Lower lobe of right lung (tissue), 2 donors: Measurements from ENCODE around the gene TNS4. TPM values are rescaled to one million over a fixed set of nuclear protein-coding genes. Genes with fewer than 3 reads are reported as not detected.

Source experiments
- ATAC-seq, 2 donors: fragments of 200-7000 bp; cut with Tn5 transposase; one replicate each; pipeline ENCODE4 v1.9.1; 2020 to 2022; ENCODE audit warnings: mild to moderate bottlenecking in 2 of 2, moderate library complexity in 2 of 2
- DNase-seq: peaks from one replicate; pipeline ENCODE4 v3.0.0-alpha.2; 2020
- H3K27ac ChIP-seq: fragments of 200-600 bp; one replicate; pipeline ENCODE4 v1.8.0; 2022
- H3K27me3 ChIP-seq: fragments of 200-600 bp; one replicate; pipeline ENCODE4 v1.8.0; 2022; ENCODE audit warnings: low read depth
- H3K36me3 ChIP-seq: fragments of 200-600 bp; one replicate; pipeline ENCODE4 v1.8.0; 2022; ENCODE audit warnings: mild to moderate bottlenecking
- H3K4me1 ChIP-seq: fragments of 200-600 bp; one replicate; pipeline ENCODE4 v1.8.0; 2022
- H3K4me3 ChIP-seq: fragments of 200-600 bp; one replicate; pipeline ENCODE4 v1.8.0; 2022; ENCODE audit warnings: mild to moderate bottlenecking
- H3K9me3 ChIP-seq: fragments of 200-600 bp; one replicate; pipeline ENCODE4 v1.8.0; 2022
- CTCF ChIP-seq: fragments of 200-600 bp; IDR thresholded peaks from one replicate; pipeline ENCODE4 v1.8.0; 2022; ENCODE audit warnings: antibody characterized with exemption, mild to moderate bottlenecking
- intact Hi-C: fragments of 100-400 bp; cut with DNase I; formaldehyde crosslinking; loops from one replicate; pipeline ENCODE4 v1.11.0; 2022
- total RNA-seq: library from RNA; stranded (reverse); fragmentation: NEBNext Ultra II Directional; extraction: Animal tissue kit (Norgen Biotek cat#: 25700); gene quantifications from one replicate; pipeline ENCODE4 v1.2.1, GENCODE V29; 2021
- donor health status: DM: no; HTN: yes; CAD: no; lungs with severe emphysema.

The TNS4 gene
- total RNA-seq, 1 donor from 2014 or later = 0.68 TPM

GRCh38 chr17:40445751-40446468 lies 55.5 kb downstream of the TNS4 start:
- Histone ChIP-seq H3K9me3 (no peaks in the 10 kb centered on the region), H3K4me3 (peak overlapping the region; percentile 84), H3K27ac (peak overlapping the region; percentile 92), H3K36me3 (peaks cover 6% of the 10 kb centered on the region), H3K27me3 (no peaks in the 10 kb centered on the region), H3K4me1 (peaks cover 82% of the 10 kb centered on the region)
- ATAC-seq (no peak), DNase-seq (no peak)
- no peak for TF ChIP-seq CTCF
- intact Hi-C loops = no loop called here

- Histone ChIP-seq H3K4me1 (peaks cover 66% of the 10 kb centered on the region), H3K9me3 (no peaks in the 10 kb centered on the region), H3K36me3 (peaks cover 6% of the 10 kb centered on the region), H3K4me3 (peak overlapping the region; percentile 84), H3K27me3 (no peaks in the 10 kb centered on the region), H3K27ac (peak overlapping the region; percentile 92)
- intact Hi-C loops = no loop called here
- DNase-seq = no peak
- TF ChIP-seq CTCF = no peak
- no peak for ATAC-seq
Observed at GRCh38 chr17:40443988-40444899, 57.2 kb downstream of the TNS4 start.

DNA sequence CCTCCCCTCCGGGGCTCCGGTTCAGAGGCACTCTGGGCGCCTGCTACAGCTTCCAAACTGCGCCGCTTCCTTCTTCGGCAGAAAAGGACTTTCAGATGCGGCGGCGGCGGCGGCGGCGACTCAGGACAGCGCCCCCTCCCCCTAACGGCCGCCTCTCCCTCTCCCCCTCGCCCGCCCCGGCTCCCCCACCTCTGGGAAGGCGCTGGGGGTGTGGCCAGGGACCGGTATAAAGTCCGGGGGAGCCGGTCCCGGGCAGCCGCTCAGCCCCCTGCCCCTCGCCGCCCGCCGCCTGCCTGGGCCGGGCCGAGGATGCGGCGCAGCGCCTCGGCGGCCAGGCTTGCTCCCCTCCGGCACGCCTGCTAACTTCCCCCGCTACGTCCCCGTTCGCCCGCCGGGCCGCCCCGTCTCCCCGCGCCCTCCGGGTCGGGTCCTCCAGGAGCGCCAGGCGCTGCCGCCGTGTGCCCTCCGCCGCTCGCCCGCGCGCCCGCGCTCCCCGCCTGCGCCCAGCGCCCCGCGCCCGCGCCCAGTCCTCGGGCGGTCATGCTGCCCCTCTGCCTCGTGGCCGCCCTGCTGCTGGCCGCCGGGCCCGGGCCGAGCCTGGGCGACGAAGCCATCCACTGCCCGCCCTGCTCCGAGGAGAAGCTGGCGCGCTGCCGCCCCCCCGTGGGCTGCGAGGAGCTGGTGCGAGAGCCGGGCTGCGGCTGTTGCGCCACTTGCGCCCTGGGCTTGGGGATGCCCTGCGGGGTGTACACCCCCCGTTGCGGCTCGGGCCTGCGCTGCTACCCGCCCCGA lies 58.0 kb downstream of the TNS4 start, which contains the start of gene IGFBP4:
TSS of gene IGFBP4 (plus strand) at position 255 of the 792 bp plus-strand sequence. CDS start at position 541, 286 bp downstream.
- H3K4me1 ChIP-seq = peaks cover 57% of the 10 kb centered on the region
- H3K27ac ChIP-seq = peak within 1 kb of the TSS; percentile 92
- intact Hi-C loops = no loop called here
- TF ChIP-seq CTCF = peak; percentile 45
- DNase-seq (peak; percentile 89), ATAC-seq (peak; percentile 77 to 79)
- peak within 1 kb of the TSS; percentile 84 for H3K4me3 ChIP-seq
- peaks cover 6% of the 10 kb centered on the region for H3K36me3 ChIP-seq
- H3K27me3 ChIP-seq = no peaks in the 10 kb centered on the region
- no peaks in the 10 kb centered on the region for H3K9me3 ChIP-seq

DNA sequence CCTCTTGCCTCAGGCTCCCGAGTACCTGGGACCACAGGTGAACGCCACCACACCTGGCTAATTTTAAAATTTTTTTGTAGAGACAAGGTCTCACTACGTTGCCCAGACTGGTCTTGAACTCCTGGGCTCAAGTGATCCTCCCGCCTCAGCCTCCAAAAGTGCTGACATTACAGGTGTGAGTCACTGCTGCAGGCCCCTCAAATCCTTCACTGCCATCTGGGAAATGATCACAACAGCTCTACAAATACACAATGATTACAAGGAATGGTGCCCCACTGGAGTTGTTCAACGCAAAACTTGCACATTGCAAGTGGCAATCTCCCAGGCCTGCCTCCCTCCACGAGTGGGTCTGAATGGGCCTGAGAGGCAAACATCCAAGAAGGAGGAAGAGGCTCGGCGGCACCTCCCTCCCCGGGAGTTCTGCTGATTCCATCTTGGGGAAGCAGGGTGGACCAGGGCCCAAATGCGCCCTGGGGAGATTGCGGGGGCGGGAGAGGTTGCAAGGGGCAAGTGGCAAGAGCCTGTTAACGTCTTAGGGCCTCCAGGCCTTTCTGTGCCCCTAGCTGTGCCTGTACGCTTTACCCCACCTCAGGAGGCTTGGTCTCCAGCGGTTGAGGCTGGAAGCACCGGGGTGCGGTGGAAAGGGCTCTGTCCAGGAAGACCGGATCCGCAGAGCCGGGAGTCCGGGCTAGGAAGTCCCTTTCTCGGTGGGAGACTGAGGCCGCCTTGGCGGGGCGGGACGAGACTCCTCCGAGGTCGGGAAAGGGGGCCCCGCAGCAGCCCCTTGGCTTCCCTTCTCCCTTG lies 58.8 kb downstream of the TNS4 start:
- intact Hi-C loops = no loop called here
- Histone ChIP-seq H3K27ac (peak overlapping the region; percentile 92), H3K27me3 (no peaks in the 10 kb centered on the region), H3K4me3 (peak overlapping the region; percentile 84), H3K9me3 (no peaks in the 10 kb centered on the region), H3K4me1 (peaks cover 50% of the 10 kb centered on the region), H3K36me3 (peaks cover 6% of the 10 kb centered on the region)
- ATAC-seq (peak; percentile 20 to 39), DNase-seq (no peak)
- no peak for TF ChIP-seq CTCF
